Activated CD4-positive, alpha-beta T cell treated with anti-CD3 and anti-CD28 coated beads, Interleukin-2, amount 50 U/mL, for 1 hour (primary cell): ENCODE results near the gene MAD1L1.

Experiments used
- DNase-seq: peaks from one replicate; pipeline ENCODE4 v3.0.0-alpha.2; 2020

The MAD1L1 gene

GRCh38 chr7:1794888-1795542, 437.7 kb downstream of the MAD1L1 start:
- no peak for DNase-seq

- DNase-seq, result no peak
These were observed 445.0 kb downstream of the MAD1L1 start for GRCh38 chr7:1787681-1788235.

GRCh38 chr7:1787241-1787640, 445.5 kb downstream of the MAD1L1 start:
- DNase-seq, result no peak

- DNase-seq, result no peak
These were observed 446.9 kb downstream of the MAD1L1 start for GRCh38 chr7:1785839-1786238.

- DNase-seq, result no peak
These were observed 451.4 kb downstream of the MAD1L1 start for GRCh38 chr7:1781369-1781768.

- no peak for DNase-seq
These were observed 453.3 kb downstream of the MAD1L1 start for GRCh38 chr7:1779445-1779844.

GRCh38 chr7:1777122-1777521, 455.6 kb downstream of the MAD1L1 start:
- DNase-seq, result no peak

- no peak for DNase-seq
These were observed 457.4 kb downstream of the MAD1L1 start for GRCh38 chr7:1775389-1775788.

GRCh38 chr7:1770331-1770730, 462.4 kb downstream of the MAD1L1 start:
- DNase-seq, result no peak

- DNase-seq, result no peak
These were observed 463.2 kb downstream of the MAD1L1 start for GRCh38 chr7:1769286-1770200.

GRCh38 chr7:1768832-1769231, 463.9 kb downstream of the MAD1L1 start:
- no peak for DNase-seq

GRCh38 chr7:1767524-1767923, 465.2 kb downstream of the MAD1L1 start:
- DNase-seq, result no peak
